Measurements from ENCODE around the gene ZNF75A. TPM values are rescaled to one million over a fixed set of nuclear protein-coding genes. Genes with fewer than 3 reads are reported as not detected.

Gene ZNF75A
- total RNA-seq, 1 experiment from 2014 or later = 10.3 TPM

DNA sequence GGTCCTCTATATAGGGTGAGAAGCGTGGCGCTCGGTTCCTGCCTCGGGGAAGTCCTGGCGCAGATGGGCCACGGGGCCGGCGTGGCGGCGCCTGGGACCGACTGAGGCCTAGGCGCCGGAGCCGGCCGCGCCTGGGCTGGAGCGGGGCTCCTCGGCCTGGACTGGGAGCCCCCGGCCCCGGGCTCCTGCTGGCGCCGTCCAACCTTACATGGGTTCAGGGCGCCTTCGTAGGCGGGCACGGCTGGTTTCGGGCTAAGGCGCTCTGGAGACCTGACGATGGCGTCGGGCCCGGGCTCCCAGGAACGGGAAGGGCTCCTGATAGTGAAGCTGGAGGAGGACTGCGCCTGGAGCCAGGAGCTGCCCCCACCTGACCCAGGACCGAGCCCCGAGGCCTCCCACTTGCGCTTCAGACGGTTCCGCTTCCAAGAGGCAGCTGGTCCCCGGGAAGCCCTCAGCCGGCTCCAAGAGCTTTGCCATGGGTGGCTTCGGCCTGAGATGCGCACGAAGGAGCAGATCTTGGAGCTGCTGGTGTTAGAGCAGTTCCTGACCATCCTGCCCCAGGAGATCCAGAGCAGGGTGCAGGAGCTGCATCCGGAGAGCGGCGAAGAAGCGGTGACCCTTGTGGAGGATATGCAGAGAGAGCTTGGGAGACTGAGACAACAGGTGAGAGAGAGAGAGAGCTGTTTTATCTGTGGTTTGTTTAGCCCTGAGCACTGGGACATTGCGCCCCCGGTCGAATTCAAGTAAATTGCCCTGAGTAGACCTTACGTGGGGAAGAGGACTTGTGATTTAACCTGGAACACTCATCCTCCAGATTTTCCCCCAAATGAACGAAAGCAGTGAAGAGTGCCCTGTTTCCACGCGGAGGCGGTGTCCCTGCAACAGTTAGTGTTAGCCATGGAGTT, 21.5 kb upstream of the ZNF75A start:
- Histone ChIP-seq H3K9ac (ENCODE audit: low read length) (peak overlapping the region; percentile 83), H3K9me2 (ENCODE audit: insufficient read depth) (no peaks in the 10 kb centered on the region), H3K27ac (ENCODE audit: low read depth, low read length) (peak overlapping the region; percentile 96), H3K9me3 (ENCODE audit: control insufficient read depth in 1 of 2, insufficient read depth in 1 of 2, low read depth in 1 of 2, low read length in 2 of 2) (peaks cover under 1 to 7% of the 10 kb centered on the region in 2 experiments; a peak in 3 of 4 replicates), H3K4me2 (ENCODE audit: low read length) (peak overlapping the region; percentile 99), H3K79me2 (ENCODE audit: insufficient read depth, low read length) (peaks cover 51% of the 10 kb centered on the region), H3K4me1 (ENCODE audit: control insufficient read depth in 1 of 2, insufficient read depth in 2 of 2, low read length in 2 of 2) (peaks cover 8 to 21% of the 10 kb centered on the region in 2 experiments; a peak in 2 of 4 replicates), H3K4me3 (replicated peaks in 1 of 2; ENCODE audit: low read depth in 1 of 2, low read length in 2 of 2) (peak overlapping the region; percentile 69 to 91), H3K36me3 (ENCODE audit: control insufficient read depth in 1 of 2, insufficient read depth in 2 of 2, low read length in 2 of 2) (peaks cover 12 to 37% of the 10 kb centered on the region in 2 experiments), H4K20me1 (ENCODE audit: insufficient read depth) (no peaks in the 10 kb centered on the region), H2AFZ (ENCODE audit: low read depth, low read length, poor library complexity, severe bottlenecking) (no peak overlapping the region), H3K27me3 (ENCODE audit: insufficient read depth, low read length) (no peaks in the 10 kb centered on the region)
- peak; percentile 16 for ATAC-seq
- intact Hi-C loops (cut with micrococcal nuclease) = loop anchor here (1.0 to 2.0 kb wide), 2 partner anchors 19 to 118 kb away; partner anchors contain the start of genes ZNF174 and ZSCAN32
- POLR2A ChIA-PET = interaction anchor here (0.9 to 1.4 kb wide), 3 partner anchors 14 to 20 kb away, joined by 3 to 7 read pairs (median 3); no protein-coding TSS in a partner anchor
- CTCF ChIA-PET = interaction anchor here (2.3 kb wide), 1 partner anchor 17 kb away, joined by 15 read pairs; no protein-coding TSS in a partner anchor
- RAD21 ChIA-PET (ENCODE audit: low non-redundant PET in 1 of 2, low total read pairs in 2 of 2, uncharacterized antibody in 2 of 2, unreplicated experiment in 2 of 2) = no interaction called here
- no peak for DNase-seq (ENCODE audit: low read depth, low spot score)
- TF ChIP-seq SRF (IDR thresholded peaks at IDR 0.05; ENCODE audit: low read depth) (no peak), ZFX (IDR thresholded peaks at IDR 0.05) (peak; percentile 90)
- no TSS peak for BruUV-seq (replicated peaks)

DNA sequence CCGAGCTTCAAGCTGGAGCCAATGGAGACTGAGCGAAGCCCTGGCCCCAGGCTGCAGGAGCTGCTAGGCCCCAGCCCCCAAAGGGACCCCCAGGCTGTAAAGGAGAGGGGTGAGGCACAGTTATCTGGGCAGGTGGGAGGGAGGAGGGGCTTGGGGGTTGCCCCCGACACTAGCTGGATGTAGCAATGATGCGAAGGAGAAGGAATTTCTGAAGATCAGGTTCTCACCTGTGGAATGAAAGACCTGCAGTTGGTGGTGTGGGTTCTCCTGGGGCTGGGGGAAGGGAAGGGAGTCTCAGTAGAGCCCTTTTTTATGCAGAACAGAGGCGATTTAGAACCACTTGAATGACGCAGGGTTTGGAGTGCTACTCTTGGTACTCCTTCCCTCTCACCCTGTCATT, 20.2 kb upstream of the ZNF75A start:
- Histone ChIP-seq H4K20me1 (ENCODE audit: insufficient read depth) (no peaks in the 10 kb centered on the region), H3K9me3 (ENCODE audit: control insufficient read depth in 1 of 2, insufficient read depth in 1 of 2, low read depth in 1 of 2, low read length in 2 of 2) (peaks cover 14 to 20% of the 10 kb centered on the region in 2 experiments; a peak in 3 of 4 replicates), H3K4me1 (ENCODE audit: control insufficient read depth in 1 of 2, insufficient read depth in 2 of 2, low read length in 2 of 2) (peaks cover 8 to 21% of the 10 kb centered on the region in 2 experiments; a peak in 2 of 4 replicates), H3K4me3 (replicated peaks in 1 of 2; ENCODE audit: low read depth in 1 of 2, low read length in 2 of 2) (peak overlapping the region in 1 of 2 experiments; percentile 69; a peak in 2 of 4 replicates), H3K79me2 (ENCODE audit: insufficient read depth, low read length) (peaks cover 64% of the 10 kb centered on the region), H2AFZ (ENCODE audit: low read depth, low read length, poor library complexity, severe bottlenecking) (no peak overlapping the region), H3K27ac (ENCODE audit: low read depth, low read length) (no peak overlapping the region), H3K9ac (ENCODE audit: low read length) (no peak overlapping the region), H3K27me3 (ENCODE audit: insufficient read depth, low read length) (no peaks in the 10 kb centered on the region), H3K9me2 (ENCODE audit: insufficient read depth) (no peaks in the 10 kb centered on the region), H3K4me2 (ENCODE audit: low read length) (peak overlapping the region; percentile 99; the same call in 1 of the 2 replicates), H3K36me3 (ENCODE audit: control insufficient read depth in 1 of 2, insufficient read depth in 2 of 2, low read length in 2 of 2) (peaks cover 18 to 50% of the 10 kb centered on the region in 2 experiments)
- no peak for TF ChIP-seq SIN3A (IDR thresholded peaks at IDR 0.05; ENCODE audit: low read depth)
- no peak for DNase-seq (ENCODE audit: low read depth, low spot score)
- ChIA-PET RAD21 (ENCODE audit: low non-redundant PET in 1 of 2, low total read pairs in 2 of 2, uncharacterized antibody in 2 of 2, unreplicated experiment in 2 of 2) (no interaction called here), POLR2A (no interaction called here), CTCF (no interaction called here)
- intact Hi-C loops (cut with micrococcal nuclease) = no loop called here
- no TSS peak for BruUV-seq (replicated peaks)
- no peak for ATAC-seq
